HG03025 (cell line): ENCODE data around the gene CPNE7.
"Not testable (repeated sequence)": the region's sequence is repeated elsewhere in the genome, so short reads cannot be mapped to it uniquely, and the experiment has no call there.

Experiments used
- ATAC-seq: cut with Tn5 transposase; IDR thresholded peaks from one replicate; pipeline ENCODE4 v1.9.1; 2021; ENCODE audit warnings: mild to moderate bottlenecking, moderate library complexity; ENCODE audit not compliant: unreplicated experiment, low FRiP score

The CPNE7 gene

GRCh38 chr16:89581045-89581695 lies 5.6 kb downstream of the CPNE7 start:
- ATAC-seq, result no peak

- no peak for ATAC-seq
These were observed 6.5 kb downstream of the CPNE7 start for GRCh38 chr16:89581861-89582563.

GRCh38 chr16:89582614-89583196 lies 7.1 kb downstream of the CPNE7 start:
- ATAC-seq, result no peak

- no peak for ATAC-seq
These were observed 7.8 kb downstream of the CPNE7 start for GRCh38 chr16:89583197-89583894.

GRCh38 chr16:89583895-89584644 lies 8.5 kb downstream of the CPNE7 start:
- ATAC-seq, result no peak

GRCh38 chr16:89584768-89585549 lies 9.4 kb downstream of the CPNE7 start:
- no peak for ATAC-seq

GRCh38 chr16:89586218-89586617 lies 10.7 kb downstream of the CPNE7 start:
- no peak for ATAC-seq

- ATAC-seq, result no peak
These were observed 11.3 kb downstream of the CPNE7 start for GRCh38 chr16:89586853-89587252.

- not testable (repeated sequence) for ATAC-seq
These were observed 12.1 kb downstream of the CPNE7 start for GRCh38 chr16:89587676-89588075.

- no peak for ATAC-seq
These were observed 13.0 kb downstream of the CPNE7 start for GRCh38 chr16:89588413-89589109.

GRCh38 chr16:89589241-89589926 lies 13.8 kb downstream of the CPNE7 start:
- no peak for ATAC-seq

GRCh38 chr16:89593841-89594240 lies 18.3 kb downstream of the CPNE7 start:
- ATAC-seq, result no peak

GRCh38 chr16:89595330-89596060 lies 19.9 kb downstream of the CPNE7 start:
- no peak for ATAC-seq

GRCh38 chr16:89596061-89596689 lies 20.6 kb downstream of the CPNE7 start:
- ATAC-seq, result no peak

- no peak for ATAC-seq
These were observed 21.5 kb downstream of the CPNE7 start for GRCh38 chr16:89596957-89597649.

- ATAC-seq, result no peak
These were observed 22.6 kb downstream of the CPNE7 start for GRCh38 chr16:89598199-89598598.

GRCh38 chr16:89599451-89599858 lies 23.9 kb downstream of the CPNE7 start:
- ATAC-seq, result no peak
